WI38 (cell line): ENCODE data around the gene DDX1.

Source experiments
- H3K4me3 ChIP-seq: 2 replicates; pipeline ENCODE4 v1.5.1; 2011; ENCODE audit warnings: low read depth, mild to moderate bottlenecking, control low read depth, low read length
- CTCF ChIP-seq: IDR thresholded peaks from 2 replicates; pipeline ENCODE4 v1.5.1; 2012; ENCODE audit warnings: low read depth, mild to moderate bottlenecking, control low read depth, low read length

Gene DDX1

GRCh38 chr2:15641530-15641982 is 49.9 kb downstream of the DDX1 start:
- no peak for TF ChIP-seq CTCF
- no peak overlapping the region for H3K4me3 ChIP-seq

- no peak overlapping the region for H3K4me3 ChIP-seq
- no peak for TF ChIP-seq CTCF
Measured at GRCh38 chr2:15642011-15642814, 50.5 kb downstream of the DDX1 start.

GRCh38 chr2:15642815-15643500 is 51.3 kb downstream of the DDX1 start:
- no peak overlapping the region for H3K4me3 ChIP-seq
- no peak for TF ChIP-seq CTCF

- no peak overlapping the region for H3K4me3 ChIP-seq
- TF ChIP-seq CTCF: no peak
Measured at GRCh38 chr2:15643791-15644585, 52.3 kb downstream of the DDX1 start.

- TF ChIP-seq CTCF: no peak
- H3K4me3 ChIP-seq: no peak overlapping the region
Measured at GRCh38 chr2:15645300-15645699, 53.6 kb downstream of the DDX1 start.

GRCh38 chr2:15645720-15646385 is 54.2 kb downstream of the DDX1 start:
- H3K4me3 ChIP-seq: no peak overlapping the region
- TF ChIP-seq CTCF: no peak
